ENCODE measurements around the gene NOB1.

Gene NOB1

GRCh38 chr16:69720822-69721430 lies 33.8 kb downstream of the NOB1 start:
- no peak for TF ChIP-seq SNAI2 (CRISPR knock-in tag; IDR thresholded peaks at IDR 0.05)
- no peak for TF ChIP-seq TOX (CRISPR knock-in tag; IDR thresholded peaks at IDR 0.05; ENCODE audit: borderline replicate concordance)
- no peak for TF ChIP-seq POU6F1 (CRISPR knock-in tag; IDR thresholded peaks at IDR 0.05; ENCODE audit: borderline replicate concordance, low read depth)
- no peak for ATAC-seq

DNA sequence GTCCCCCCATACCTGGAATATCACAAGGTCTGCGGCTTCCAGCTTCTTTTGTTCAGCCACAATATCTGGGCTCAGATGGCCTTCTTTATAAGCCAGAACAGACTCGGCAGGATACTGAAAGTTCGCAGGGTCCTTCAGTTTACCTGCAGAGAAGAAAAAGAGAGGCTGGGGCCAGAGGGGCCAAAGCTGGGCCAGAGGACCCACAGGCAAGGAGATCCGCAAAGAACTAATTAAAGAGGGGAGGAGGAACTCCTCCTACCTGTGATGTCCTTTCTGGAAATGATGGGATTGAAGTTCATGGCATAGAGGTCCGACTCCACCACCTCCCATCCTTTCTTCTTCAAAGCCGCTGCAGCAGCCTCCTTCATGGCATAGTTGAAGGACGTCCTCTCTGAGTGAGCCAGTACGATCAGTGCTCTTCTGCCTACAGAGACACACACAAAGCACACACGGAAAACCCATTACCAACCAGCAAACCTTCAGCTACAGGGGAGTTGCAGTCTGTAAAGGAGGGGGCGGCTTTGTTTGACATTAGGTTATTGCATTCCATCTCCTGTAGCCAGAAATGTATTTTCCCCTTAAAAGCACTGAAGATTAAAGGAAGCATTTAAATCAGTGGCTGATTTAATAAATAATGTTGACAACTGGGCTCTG lies 36.5 kb downstream of the NOB1 start:
- ATAC-seq, result no peak; the same call in 2 of the 3 replicates
- TF ChIP-seq ISL1 (CRISPR knock-in tag; IDR thresholded peaks at IDR 0.05) (peak; percentile 41), BACH2 (CRISPR knock-in tag; IDR thresholded peaks at IDR 0.05; ENCODE audit: borderline replicate concordance) (no peak)

GRCh38 chr16:69717066-69717465 lies 37.7 kb downstream of the NOB1 start:
- TF ChIP-seq, protein P1, sequence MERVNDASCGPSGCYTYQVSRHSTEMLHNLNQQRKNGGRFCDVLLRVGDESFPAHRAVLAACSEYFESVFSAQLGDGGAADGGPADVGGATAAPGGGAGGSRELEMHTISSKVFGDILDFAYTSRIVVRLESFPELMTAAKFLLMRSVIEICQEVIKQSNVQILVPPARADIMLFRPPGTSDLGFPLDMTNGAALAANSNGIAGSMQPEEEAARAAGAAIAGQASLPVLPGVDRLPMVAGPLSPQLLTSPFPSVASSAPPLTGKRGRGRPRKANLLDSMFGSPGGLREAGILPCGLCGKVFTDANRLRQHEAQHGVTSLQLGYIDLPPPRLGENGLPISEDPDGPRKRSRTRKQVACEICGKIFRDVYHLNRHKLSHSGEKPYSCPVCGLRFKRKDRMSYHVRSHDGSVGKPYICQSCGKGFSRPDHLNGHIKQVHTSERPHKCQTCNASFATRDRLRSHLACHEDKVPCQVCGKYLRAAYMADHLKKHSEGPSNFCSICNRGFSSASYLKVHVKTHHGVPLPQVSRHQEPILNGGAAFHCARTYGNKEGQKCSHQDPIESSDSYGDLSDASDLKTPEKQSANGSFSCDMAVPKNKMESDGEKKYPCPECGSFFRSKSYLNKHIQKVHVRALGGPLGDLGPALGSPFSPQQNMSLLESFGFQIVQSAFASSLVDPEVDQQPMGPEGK (CRISPR knock-in tag; IDR thresholded peaks at IDR 0.05; ENCODE audit: borderline replicate concordance), result no peak
- no peak for TF ChIP-seq CSDC2 (CRISPR knock-in tag; IDR thresholded peaks at IDR 0.05)
- no peak for TF ChIP-seq POU6F1 (CRISPR knock-in tag; IDR thresholded peaks at IDR 0.05; ENCODE audit: borderline replicate concordance, low read depth)
- TF ChIP-seq, protein P2, sequence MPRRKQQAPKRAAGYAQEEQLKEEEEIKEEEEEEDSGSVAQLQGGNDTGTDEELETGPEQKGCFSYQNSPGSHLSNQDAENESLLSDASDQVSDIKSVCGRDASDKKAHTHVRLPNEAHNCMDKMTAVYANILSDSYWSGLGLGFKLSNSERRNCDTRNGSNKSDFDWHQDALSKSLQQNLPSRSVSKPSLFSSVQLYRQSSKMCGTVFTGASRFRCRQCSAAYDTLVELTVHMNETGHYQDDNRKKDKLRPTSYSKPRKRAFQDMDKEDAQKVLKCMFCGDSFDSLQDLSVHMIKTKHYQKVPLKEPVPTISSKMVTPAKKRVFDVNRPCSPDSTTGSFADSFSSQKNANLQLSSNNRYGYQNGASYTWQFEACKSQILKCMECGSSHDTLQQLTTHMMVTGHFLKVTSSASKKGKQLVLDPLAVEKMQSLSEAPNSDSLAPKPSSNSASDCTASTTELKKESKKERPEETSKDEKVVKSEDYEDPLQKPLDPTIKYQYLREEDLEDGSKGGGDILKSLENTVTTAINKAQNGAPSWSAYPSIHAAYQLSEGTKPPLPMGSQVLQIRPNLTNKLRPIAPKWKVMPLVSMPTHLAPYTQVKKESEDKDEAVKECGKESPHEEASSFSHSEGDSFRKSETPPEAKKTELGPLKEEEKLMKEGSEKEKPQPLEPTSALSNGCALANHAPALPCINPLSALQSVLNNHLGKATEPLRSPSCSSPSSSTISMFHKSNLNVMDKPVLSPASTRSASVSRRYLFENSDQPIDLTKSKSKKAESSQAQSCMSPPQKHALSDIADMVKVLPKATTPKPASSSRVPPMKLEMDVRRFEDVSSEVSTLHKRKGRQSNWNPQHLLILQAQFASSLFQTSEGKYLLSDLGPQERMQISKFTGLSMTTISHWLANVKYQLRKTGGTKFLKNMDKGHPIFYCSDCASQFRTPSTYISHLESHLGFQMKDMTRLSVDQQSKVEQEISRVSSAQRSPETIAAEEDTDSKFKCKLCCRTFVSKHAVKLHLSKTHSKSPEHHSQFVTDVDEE (CRISPR knock-in tag; IDR thresholded peaks at IDR 0.05), result no peak
- TF ChIP-seq ARNTL (CRISPR knock-in tag; IDR thresholded peaks at IDR 0.05; ENCODE audit: borderline replicate concordance, low read depth), result no peak
- no peak for TF ChIP-seq ZC3H10 (CRISPR knock-in tag; IDR thresholded peaks at IDR 0.05)
- no peak for TF ChIP-seq BACH2 (CRISPR knock-in tag; IDR thresholded peaks at IDR 0.05; ENCODE audit: borderline replicate concordance)
- TF ChIP-seq PPARA (CRISPR knock-in tag; IDR thresholded peaks at IDR 0.05; ENCODE audit: borderline replicate concordance), result no peak
- TF ChIP-seq ISL1 (CRISPR knock-in tag; IDR thresholded peaks at IDR 0.05), result no peak
- no peak for TF ChIP-seq TOX (CRISPR knock-in tag; IDR thresholded peaks at IDR 0.05; ENCODE audit: borderline replicate concordance)
- ATAC-seq, result no peak

DNA sequence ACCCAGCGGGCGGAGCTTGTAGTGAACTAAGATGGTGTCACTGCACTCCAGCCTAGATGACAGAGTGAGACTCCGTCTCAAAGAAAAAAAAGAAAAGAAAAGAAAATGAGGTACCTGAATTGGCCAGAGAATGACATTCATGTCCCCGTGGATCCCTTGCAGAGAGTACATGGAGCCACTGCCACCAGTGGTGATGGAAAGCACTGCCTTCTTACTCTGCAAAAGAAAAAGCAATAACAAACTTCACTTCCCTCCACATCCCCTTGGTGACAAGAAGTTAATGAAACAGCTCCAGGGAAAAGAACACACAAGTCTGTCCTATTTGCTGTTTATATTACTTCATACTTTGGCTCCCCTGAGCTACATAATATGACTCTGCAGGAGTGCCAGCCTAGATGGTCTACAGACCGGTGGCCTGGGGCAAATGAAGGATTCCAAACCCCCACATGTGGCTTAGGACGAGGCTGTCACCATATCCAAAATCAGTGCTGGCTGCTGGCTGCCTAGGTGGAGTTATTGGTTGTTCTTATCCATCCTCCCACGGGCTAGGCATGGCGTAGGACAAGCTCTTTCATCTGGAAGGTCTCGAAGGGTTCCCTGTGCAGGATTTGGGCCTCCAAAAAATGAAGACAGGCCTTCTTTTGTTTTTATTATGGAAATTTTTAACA lies 41.7 kb downstream of the NOB1 start:
- no peak for ATAC-seq
- TF ChIP-seq ZFP30 (CRISPR knock-in tag; IDR thresholded peaks at IDR 0.05) (no peak), ZC3H10 (CRISPR knock-in tag; IDR thresholded peaks at IDR 0.05) (no peak), POU6F1 (CRISPR knock-in tag; IDR thresholded peaks at IDR 0.05; ENCODE audit: borderline replicate concordance, low read depth) (no peak), ZNF70 (CRISPR knock-in tag; IDR thresholded peaks at IDR 0.05) (no peak), BACH2 (CRISPR knock-in tag; IDR thresholded peaks at IDR 0.05; ENCODE audit: borderline replicate concordance) (no peak), SNAI2 (CRISPR knock-in tag; IDR thresholded peaks at IDR 0.05) (no peak), ISL1 (CRISPR knock-in tag; IDR thresholded peaks at IDR 0.05) (no peak), TOX (CRISPR knock-in tag; IDR thresholded peaks at IDR 0.05; ENCODE audit: borderline replicate concordance) (no peak)
- TF ChIP-seq, protein P3, sequence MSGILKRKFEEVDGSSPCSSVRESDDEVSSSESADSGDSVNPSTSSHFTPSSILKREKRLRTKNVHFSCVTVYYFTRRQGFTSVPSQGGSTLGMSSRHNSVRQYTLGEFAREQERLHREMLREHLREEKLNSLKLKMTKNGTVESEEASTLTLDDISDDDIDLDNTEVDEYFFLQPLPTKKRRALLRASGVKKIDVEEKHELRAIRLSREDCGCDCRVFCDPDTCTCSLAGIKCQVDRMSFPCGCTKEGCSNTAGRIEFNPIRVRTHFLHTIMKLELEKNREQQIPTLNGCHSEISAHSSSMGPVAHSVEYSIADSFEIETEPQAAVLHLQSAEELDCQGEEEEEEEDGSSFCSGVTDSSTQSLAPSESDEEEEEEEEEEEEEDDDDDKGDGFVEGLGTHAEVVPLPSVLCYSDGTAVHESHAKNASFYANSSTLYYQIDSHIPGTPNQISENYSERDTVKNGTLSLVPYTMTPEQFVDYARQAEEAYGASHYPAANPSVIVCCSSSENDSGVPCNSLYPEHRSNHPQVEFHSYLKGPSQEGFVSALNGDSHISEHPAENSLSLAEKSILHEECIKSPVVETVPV (CRISPR knock-in tag; IDR thresholded peaks at IDR 0.05), result no peak
- TF ChIP-seq, protein P2 (CRISPR knock-in tag; IDR thresholded peaks at IDR 0.05), result no peak

All from SK-N-SH treated with all-trans-retinoic acid at 6 μM for 48 hours (cell line).